ENCODE results near the gene NFIA.
"Not testable (repeated sequence)": the region's sequence is repeated elsewhere in the genome, so short reads cannot be mapped to it uniquely, and the experiment has no call there.

The NFIA gene

GRCh38 chr1:61467836-61468235, 385.5 kb downstream of the NFIA start:
- not testable (repeated sequence) for H3K9me3 Mint-ChIP-seq (ENCODE audit: low read depth); H3K4me3 Mint-ChIP-seq; H3K4me1 Mint-ChIP-seq (ENCODE audit: low read depth); H3K36me3 Mint-ChIP-seq; H3K27ac Mint-ChIP-seq; H3K27me3 Mint-ChIP-seq

- H3K27me3 Mint-ChIP-seq: no peaks in the 10 kb centered on the region
- no peak overlapping the region for H3K27ac Mint-ChIP-seq
- no peaks in the 10 kb centered on the region for H3K9me3 Mint-ChIP-seq (ENCODE audit: low read depth)
- H3K4me3 Mint-ChIP-seq: no peak overlapping the region
- no peaks in the 10 kb centered on the region for H3K4me1 Mint-ChIP-seq (ENCODE audit: low read depth)
- no peaks in the 10 kb centered on the region for H3K36me3 Mint-ChIP-seq
Measured at GRCh38 chr1:61469365-61469764, 387.0 kb downstream of the NFIA start.

DNA sequence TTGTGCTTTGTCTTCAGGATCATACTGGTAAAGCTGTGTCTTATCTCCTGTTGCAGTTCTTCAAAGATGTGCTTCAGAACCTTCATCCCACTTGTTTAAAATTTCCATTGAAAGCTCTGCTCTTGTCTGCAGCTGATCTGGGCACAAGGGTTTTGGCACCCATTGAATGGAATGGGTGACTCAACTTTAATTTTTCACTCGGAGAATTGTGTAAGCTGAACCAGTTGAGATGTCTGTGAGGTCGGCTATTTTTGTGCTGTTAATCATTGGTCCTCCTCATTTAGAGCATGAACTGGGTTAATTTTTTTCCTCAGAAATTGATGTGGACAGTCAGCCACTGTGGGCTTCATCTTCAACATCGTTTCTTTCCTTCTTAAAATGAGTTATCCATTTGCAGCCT, 390.5 kb downstream of the NFIA start:
- no peaks in the 10 kb centered on the region for H3K9me3 Mint-ChIP-seq (ENCODE audit: low read depth)
- H3K4me1 Mint-ChIP-seq (ENCODE audit: low read depth): no peaks in the 10 kb centered on the region
- H3K27me3 Mint-ChIP-seq: peaks cover 2% of the 10 kb centered on the region
- H3K27ac Mint-ChIP-seq: no peak overlapping the region
- H3K36me3 Mint-ChIP-seq: no peaks in the 10 kb centered on the region
- H3K4me3 Mint-ChIP-seq: no peak overlapping the region

- H3K4me3 Mint-ChIP-seq: no peak overlapping the region
- peaks cover 2% of the 10 kb centered on the region for H3K27me3 Mint-ChIP-seq
- H3K36me3 Mint-ChIP-seq: no peaks in the 10 kb centered on the region
- H3K9me3 Mint-ChIP-seq (ENCODE audit: low read depth): no peaks in the 10 kb centered on the region
- no peaks in the 10 kb centered on the region for H3K4me1 Mint-ChIP-seq (ENCODE audit: low read depth)
- no peak overlapping the region for H3K27ac Mint-ChIP-seq
Measured at GRCh38 chr1:61474269-61474817, 392.0 kb downstream of the NFIA start.

GRCh38 chr1:61474963-61475362, 392.6 kb downstream of the NFIA start:
- no peak overlapping the region for H3K27ac Mint-ChIP-seq
- H3K27me3 Mint-ChIP-seq: peaks cover 2% of the 10 kb centered on the region
- H3K36me3 Mint-ChIP-seq: no peaks in the 10 kb centered on the region
- no peaks in the 10 kb centered on the region for H3K4me1 Mint-ChIP-seq (ENCODE audit: low read depth)
- H3K4me3 Mint-ChIP-seq: no peak overlapping the region
- H3K9me3 Mint-ChIP-seq (ENCODE audit: low read depth): no peaks in the 10 kb centered on the region

DNA sequence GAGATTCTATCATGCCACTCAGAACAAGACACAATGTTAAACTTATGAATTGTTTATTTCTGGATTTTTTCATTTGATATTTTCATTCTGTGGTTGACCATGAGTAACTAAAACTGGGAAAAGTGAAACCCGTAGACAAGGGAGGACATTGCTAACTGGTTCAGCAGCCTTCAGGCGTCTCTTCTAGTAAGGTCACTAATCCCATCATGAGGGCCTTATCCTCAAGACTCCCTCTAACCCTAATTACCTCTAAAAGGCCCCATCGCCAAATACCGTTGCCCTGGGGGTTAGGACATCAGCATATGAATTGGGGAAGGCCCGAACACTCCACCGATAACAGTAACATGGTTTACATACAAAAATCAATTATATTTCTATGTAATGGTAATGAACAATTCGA, 394.9 kb downstream of the NFIA start:
- H3K27ac Mint-ChIP-seq: no peak overlapping the region
- no peaks in the 10 kb centered on the region for H3K9me3 Mint-ChIP-seq (ENCODE audit: low read depth)
- H3K36me3 Mint-ChIP-seq: no peaks in the 10 kb centered on the region
- no peak overlapping the region for H3K4me3 Mint-ChIP-seq
- H3K27me3 Mint-ChIP-seq: peaks cover 4% of the 10 kb centered on the region
- no peaks in the 10 kb centered on the region for H3K4me1 Mint-ChIP-seq (ENCODE audit: low read depth)

- Mint-ChIP-seq H3K4me3 (no peak overlapping the region), H3K9me3 (ENCODE audit: low read depth) (no peaks in the 10 kb centered on the region), H3K27me3 (peaks cover 5% of the 10 kb centered on the region), H3K27ac (no peak overlapping the region), H3K36me3 (no peaks in the 10 kb centered on the region), H3K4me1 (ENCODE audit: low read depth) (no peaks in the 10 kb centered on the region)
Measured at GRCh38 chr1:61480273-61480935, 398.0 kb downstream of the NFIA start.

GRCh38 chr1:61481315-61481715, 399.0 kb downstream of the NFIA start:
- Mint-ChIP-seq H3K4me1 (ENCODE audit: low read depth) (no peaks in the 10 kb centered on the region), H3K27me3 (peaks cover 5% of the 10 kb centered on the region), H3K36me3 (no peaks in the 10 kb centered on the region), H3K27ac (no peak overlapping the region), H3K4me3 (no peak overlapping the region), H3K9me3 (ENCODE audit: low read depth) (no peaks in the 10 kb centered on the region)

DNA sequence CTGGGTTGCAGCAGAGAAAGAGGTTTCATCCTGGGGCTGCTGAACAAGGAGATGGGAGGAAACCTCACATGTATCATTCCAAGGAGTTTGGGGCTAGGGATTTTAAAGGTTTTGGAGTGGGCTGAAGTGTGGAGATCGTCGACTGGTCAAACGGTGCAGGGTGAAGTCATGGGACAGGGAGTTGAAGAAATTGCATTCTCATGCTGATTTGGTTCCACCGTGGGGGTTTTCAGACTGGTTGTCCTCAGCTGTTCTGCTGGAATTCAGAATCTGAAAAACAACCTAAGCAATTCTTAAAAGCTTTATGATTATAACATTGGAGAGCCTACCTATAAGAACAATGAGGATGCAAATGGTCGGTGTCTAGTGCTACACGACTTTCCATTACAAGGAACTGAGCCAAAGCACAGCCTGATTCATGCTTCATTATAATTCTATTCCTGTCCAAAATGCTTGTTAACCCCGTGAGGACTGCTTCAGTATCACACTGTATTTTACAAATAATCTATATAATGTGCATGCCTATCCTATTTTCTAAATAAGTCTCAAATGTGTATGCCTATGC, 399.9 kb downstream of the NFIA start:
- peaks cover 3% of the 10 kb centered on the region for H3K27me3 Mint-ChIP-seq
- H3K4me1 Mint-ChIP-seq (ENCODE audit: low read depth): no peaks in the 10 kb centered on the region
- no peak overlapping the region for H3K27ac Mint-ChIP-seq
- H3K4me3 Mint-ChIP-seq: no peak overlapping the region
- H3K36me3 Mint-ChIP-seq: no peaks in the 10 kb centered on the region
- no peaks in the 10 kb centered on the region for H3K9me3 Mint-ChIP-seq (ENCODE audit: low read depth)

- Mint-ChIP-seq H3K27me3 (peaks cover 3% of the 10 kb centered on the region), H3K36me3 (no peaks in the 10 kb centered on the region), H3K9me3 (ENCODE audit: low read depth) (no peaks in the 10 kb centered on the region), H3K27ac (no peak overlapping the region), H3K4me1 (ENCODE audit: low read depth) (no peaks in the 10 kb centered on the region), H3K4me3 (no peak overlapping the region)
Measured at GRCh38 chr1:61486783-61487536, 404.6 kb downstream of the NFIA start.

- Mint-ChIP-seq H3K4me1 (ENCODE audit: low read depth) (no peaks in the 10 kb centered on the region), H3K9me3 (ENCODE audit: low read depth) (no peaks in the 10 kb centered on the region), H3K36me3 (no peaks in the 10 kb centered on the region), H3K4me3 (no peak overlapping the region), H3K27ac (no peak overlapping the region), H3K27me3 (peaks cover 1% of the 10 kb centered on the region)
Measured at GRCh38 chr1:61487801-61488200, 405.4 kb downstream of the NFIA start.

DNA sequence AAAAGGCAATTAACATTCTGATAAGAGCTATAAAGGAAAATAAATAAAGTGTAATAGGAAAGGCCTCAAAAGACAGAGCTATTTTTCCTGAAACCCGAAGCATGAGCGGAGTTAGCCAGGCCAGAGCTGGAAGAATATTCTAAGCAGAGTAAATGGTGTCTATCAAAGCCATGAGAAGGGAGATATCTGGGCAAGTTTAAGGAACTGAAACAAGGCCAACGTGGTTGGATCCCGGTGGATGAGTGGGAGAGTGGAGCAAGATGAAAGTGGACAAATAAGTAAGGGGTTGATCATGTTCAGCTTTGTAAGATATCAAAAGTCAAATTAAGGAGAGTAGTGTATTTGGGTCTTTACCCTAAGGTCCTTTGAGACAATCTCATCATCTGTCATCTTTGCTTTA, 408.6 kb downstream of the NFIA start:
- H3K36me3 Mint-ChIP-seq: no peaks in the 10 kb centered on the region
- H3K27ac Mint-ChIP-seq: no peak overlapping the region
- no peaks in the 10 kb centered on the region for H3K27me3 Mint-ChIP-seq
- no peaks in the 10 kb centered on the region for H3K4me1 Mint-ChIP-seq (ENCODE audit: low read depth)
- no peaks in the 10 kb centered on the region for H3K9me3 Mint-ChIP-seq (ENCODE audit: low read depth)
- no peak overlapping the region for H3K4me3 Mint-ChIP-seq

DNA sequence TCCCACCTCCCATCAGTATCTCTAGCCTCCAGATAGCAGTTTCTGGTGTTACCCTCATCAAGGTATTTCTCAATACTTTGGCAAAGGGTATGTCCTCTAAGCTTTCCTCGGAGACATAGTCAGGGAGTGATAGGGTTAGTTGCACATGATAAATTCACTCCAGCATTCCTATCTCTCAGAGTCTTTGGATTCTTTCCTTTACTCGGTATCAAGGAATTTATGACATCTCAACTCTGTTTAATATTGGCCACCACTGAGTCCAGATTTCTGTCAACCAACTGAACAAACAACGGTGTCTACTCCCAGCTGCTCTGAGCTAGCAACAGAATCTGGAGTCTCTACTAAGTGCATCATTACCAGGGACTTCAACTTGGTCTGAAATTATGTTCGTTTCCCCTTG, 409.1 kb downstream of the NFIA start:
- H3K27ac Mint-ChIP-seq: no peak overlapping the region
- no peaks in the 10 kb centered on the region for H3K9me3 Mint-ChIP-seq (ENCODE audit: low read depth)
- H3K4me1 Mint-ChIP-seq (ENCODE audit: low read depth): no peaks in the 10 kb centered on the region
- H3K4me3 Mint-ChIP-seq: no peak overlapping the region
- H3K27me3 Mint-ChIP-seq: no peaks in the 10 kb centered on the region
- H3K36me3 Mint-ChIP-seq: no peaks in the 10 kb centered on the region

GRCh38 chr1:61494000-61494399, 411.6 kb downstream of the NFIA start:
- Mint-ChIP-seq H3K27me3 (no peaks in the 10 kb centered on the region), H3K4me1 (ENCODE audit: low read depth) (no peaks in the 10 kb centered on the region), H3K9me3 (ENCODE audit: low read depth) (no peaks in the 10 kb centered on the region), H3K4me3 (no peak overlapping the region), H3K36me3 (no peaks in the 10 kb centered on the region), H3K27ac (no peak overlapping the region)

DNA sequence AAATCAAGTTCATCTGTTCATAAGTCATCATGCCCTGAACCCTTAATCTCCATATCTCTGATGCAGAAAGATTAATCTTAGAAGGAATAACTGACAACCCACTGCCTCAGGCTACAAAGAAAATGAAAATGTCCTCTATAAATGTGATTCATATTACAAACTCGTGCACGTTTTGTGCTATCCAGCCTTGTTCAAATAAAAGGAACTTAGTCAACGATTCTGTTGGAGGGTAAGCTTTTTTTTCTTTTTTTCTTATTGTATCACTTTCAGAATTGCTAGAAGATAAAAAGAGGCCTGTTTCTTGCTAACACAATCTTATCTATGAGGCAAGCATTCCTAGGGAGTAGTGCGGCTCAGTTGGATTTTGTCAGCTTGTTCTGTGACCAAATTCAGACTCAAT, 414.1 kb downstream of the NFIA start:
- H3K27ac Mint-ChIP-seq: no peak overlapping the region
- no peaks in the 10 kb centered on the region for H3K9me3 Mint-ChIP-seq (ENCODE audit: low read depth)
- no peaks in the 10 kb centered on the region for H3K36me3 Mint-ChIP-seq
- no peaks in the 10 kb centered on the region for H3K4me1 Mint-ChIP-seq (ENCODE audit: low read depth)
- no peaks in the 10 kb centered on the region for H3K27me3 Mint-ChIP-seq
- H3K4me3 Mint-ChIP-seq: no peak overlapping the region
